Esophagus squamous epithelium (tissue), 5 donors: Measurements from ENCODE around the gene ATG4B. TPM values are rescaled to one million over a fixed set of nuclear protein-coding genes. Genes with fewer than 3 reads are reported as not detected.

Source experiments
- DNase-seq: peaks from one replicate; lab custom pipeline; 2025; lab: John Stamatoyannopoulos, UW
- H3K27ac ChIP-seq, 4 donors: fragments of 200-600 bp; sonication (generic); one replicate each; pipeline ENCODE4 v1.5.1; 2016 to 2019; ENCODE audit warnings: mild to moderate bottlenecking in 1 of 4
- H3K27me3 ChIP-seq, 4 donors: fragments of 200-600 bp; sonication (generic); 1 replicate in 3 of 4; 2 replicates in 1 of 4; pipeline versions ENCODE4 v1.5.1 to v1.6.0; 2017 to 2021; ENCODE audit warnings: antibody characterized with exemption in 1 of 4
- H3K36me3 ChIP-seq, 3 donors: fragments of 200-600 bp; sonication (generic); one replicate each; pipeline ENCODE4 v1.5.1; 2016 to 2019
- H3K4me1 ChIP-seq, 3 donors: fragments of 200-600 bp; sonication (generic); one replicate each; pipeline ENCODE4 v1.5.1; 2017 to 2019
- H3K4me3 ChIP-seq, 4 donors: fragments of 200-600 bp; sonication (generic); 1 replicate in 3 of 4; 2 replicates in 1 of 4; pipeline ENCODE4 v1.5.1; 2016 to 2019; ENCODE audit warnings: mild to moderate bottlenecking in 2 of 4, moderate library complexity in 1 of 4
- H3K9me3 ChIP-seq, 3 donors: fragments of 200-600 bp; sonication (generic); one replicate each; pipeline ENCODE4 v1.5.1; 2016 to 2019
- CTCF ChIP-seq, 6 experiments: fragments of 450-650 bp in 4 of 6; fragments of 200-600 bp in 2 of 6; sonication (generic) in 2 of 6; IDR thresholded peaks; one replicate each; pipeline ENCODE4 v1.5.1; 2016 to 2019; ENCODE audit warnings: antibody characterized with exemption in 6 of 6, mild to moderate bottlenecking in 4 of 6, moderate library complexity in 4 of 6
- POLR2A ChIP-seq, 4 donors: fragments of 450-650 bp; IDR thresholded peaks; one replicate each; pipeline ENCODE4 v1.6.1; 2017; ENCODE audit warnings: antibody characterized with exemption in 4 of 4, mild to moderate bottlenecking in 4 of 4, moderate library complexity in 3 of 4
- WGBS, 2 donors: methylation state at CpG; one replicate each; pipeline ENCODE4 v1.1.5; 2018; 5-methylcytosine and 5-hydroxymethylcytosine counted together
- intact Hi-C: fragments of 100-400 bp; cut with DNase I; formaldehyde crosslinking; loops from one replicate; pipeline ENCODE4 v1.15.0; 2022
- total RNA-seq, 4 donors: library from RNA; depleted of rRNA; stranded (reverse); fragments of >200 nt; gene quantifications; one replicate each; pipeline ENCODE4 v1.1.0, GENCODE V29; 2016
- donor health status: DM: yes; HTN: yes; CAD: no.

Gene ATG4B
- total RNA-seq, 4 donors from 2014 or later = 33.0 to 60.9 (median 45.6) TPM

GRCh38 chr2:241706537-241706936, 69.0 kb downstream of the ATG4B start:
- no peak overlapping the region for H3K4me3 ChIP-seq
- H3K9me3 ChIP-seq = no peaks in the 10 kb centered on the region
- H3K27me3 ChIP-seq = no peaks in the 10 kb centered on the region
- no peak overlapping the region for H3K27ac ChIP-seq
- no peak for DNase-seq
- WGBS, 2 donors = 97 to 99% methylated on average over 4 to 6 of the region's 6 CpGs
- intact Hi-C loops = no loop called here
- peaks cover 0 to 76% (median 38%) of the 10 kb centered on the region in 3 donors for H3K36me3 ChIP-seq
- H3K4me1 ChIP-seq = peaks cover 9 to 18% (median 11%) of the 10 kb centered on the region in 3 donors
- no peak for TF ChIP-seq CTCF (IDR thresholded peaks at IDR 0.05)
- TF ChIP-seq POLR2A (IDR thresholded peaks at IDR 0.05) = no peak

GRCh38 chr2:241708879-241709278, 71.4 kb downstream of the ATG4B start:
- intact Hi-C loops = no loop called here
- TF ChIP-seq CTCF (IDR thresholded peaks at IDR 0.05) = no peak
- no peak for TF ChIP-seq POLR2A (IDR thresholded peaks at IDR 0.05)
- Histone ChIP-seq H3K36me3 (peaks cover 8 to 99% (median 51%) of the 10 kb centered on the region in 3 donors), H3K4me3 (no peak overlapping the region), H3K27me3 (no peaks in the 10 kb centered on the region), H3K9me3 (no peaks in the 10 kb centered on the region), H3K27ac (no peak overlapping the region), H3K4me1 (peaks cover 0 to 4% (median 0%) of the 10 kb centered on the region in 3 donors)
- 85 to 94% methylated on average over 8 to 9 of the region's 10 CpGs for WGBS, 2 donors
- no peak for DNase-seq

GRCh38 chr2:241719093-241719492, 81.6 kb downstream of the ATG4B start:
- Histone ChIP-seq H3K36me3 (peaks cover 13 to 96% (median 13%) of the 10 kb centered on the region in 3 donors), H3K4me1 (no peaks in the 10 kb centered on the region), H3K27ac (no peak overlapping the region), H3K4me3 (no peak overlapping the region), H3K9me3 (no peaks in the 10 kb centered on the region), H3K27me3 (no peaks in the 10 kb centered on the region)
- 93 to 97% methylated on average over 3 to 10 of the region's 16 CpGs for WGBS, 2 donors
- TF ChIP-seq CTCF (IDR thresholded peaks at IDR 0.05) = no peak
- no peak for TF ChIP-seq POLR2A (IDR thresholded peaks at IDR 0.05)
- no peak for DNase-seq
- intact Hi-C loops = no loop called here

GRCh38 chr2:241720099-241720498, 82.6 kb downstream of the ATG4B start:
- no peaks in the 10 kb centered on the region for H3K27me3 ChIP-seq
- no peaks in the 10 kb centered on the region for H3K4me1 ChIP-seq
- no peaks in the 10 kb centered on the region for H3K9me3 ChIP-seq
- intact Hi-C loops = no loop called here
- no peak for TF ChIP-seq CTCF (IDR thresholded peaks at IDR 0.05)
- no peak for TF ChIP-seq POLR2A (IDR thresholded peaks at IDR 0.05)
- no peak for DNase-seq
- WGBS, 2 donors = no CpG with 5 or more reads among the region's 19 CpGs
- peaks cover 13 to 97% (median 13%) of the 10 kb centered on the region in 3 donors for H3K36me3 ChIP-seq
- H3K27ac ChIP-seq = no peak overlapping the region
- no peak overlapping the region for H3K4me3 ChIP-seq

DNA sequence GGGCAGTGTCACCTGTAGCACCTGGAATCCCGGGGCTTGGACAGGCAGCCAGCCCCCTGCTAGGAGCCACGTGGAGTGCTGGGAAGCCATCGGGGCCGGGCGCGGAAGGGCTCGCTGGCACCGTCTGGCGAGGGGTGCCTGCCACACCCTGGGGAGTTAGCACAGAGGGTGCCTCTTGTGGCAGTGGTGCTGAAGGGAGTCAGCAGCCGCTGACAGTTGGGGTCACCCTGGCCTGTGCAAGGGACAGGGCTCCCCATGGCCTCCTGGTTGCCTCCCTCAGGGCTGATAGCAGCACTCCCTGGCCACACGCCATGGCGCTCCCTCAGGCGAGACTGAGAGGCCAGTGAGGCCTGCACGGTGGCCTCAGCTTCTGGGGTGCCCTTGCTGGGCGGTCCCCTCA, 83.1 kb downstream of the ATG4B start:
- Histone ChIP-seq H3K27me3 (no peaks in the 10 kb centered on the region), H3K4me3 (no peak overlapping the region), H3K27ac (no peak overlapping the region), H3K36me3 (peaks cover 13 to 97% (median 13%) of the 10 kb centered on the region in 3 donors), H3K4me1 (no peaks in the 10 kb centered on the region), H3K9me3 (no peaks in the 10 kb centered on the region)
- DNase-seq = no peak
- TF ChIP-seq POLR2A (IDR thresholded peaks at IDR 0.05) (no peak), CTCF (IDR thresholded peaks at IDR 0.05) (no peak)
- 91% methylated on average over 4 of the region's 15 CpGs; no CpG with 5 or more reads in 1 of the 2 donors for WGBS, 2 donors
- intact Hi-C loops = no loop called here
